Testis (tissue), 2 donors: ENCODE data around the gene DHODH.

Experiments
- CTCF ChIP-seq, 3 experiments: fragments of 450-650 bp in 2 of 3; fragments of 200-600 bp in 1 of 3; sonication (generic) in 1 of 3; IDR thresholded peaks; one replicate each; pipeline ENCODE4 v1.5.1; 2016 to 2019; ENCODE audit warnings: antibody characterized with exemption in 3 of 3, mild to moderate bottlenecking in 2 of 3, moderate library complexity in 1 of 3
- POLR2A ChIP-seq: fragments of 450-650 bp; IDR thresholded peaks from one replicate; pipeline ENCODE4 v1.6.1; 2017; ENCODE audit warnings: antibody characterized with exemption, mild to moderate bottlenecking, moderate library complexity

GRCh38 chr16:72023962-72024361 lies 15.4 kb downstream of the DHODH start:
- TF ChIP-seq CTCF (IDR thresholded peaks at IDR 0.05) (no peak), POLR2A (no peak)
